ENCODE results near the gene ENAM.
A peak's percentile ranks its signal among the peaks of the same experiment; 100 is the strongest.

The ENAM gene

GRCh38 chr4:70628444-70628843 is at the start of gene ENAM:
Gene ENAM, plus strand, starts transcription at chr4:70628744. Its CDS starts 757 bp downstream, at chr4:70629501.
- DNase-seq, result no peak

GRCh38 chr4:70581980-70582379 is 46.6 kb upstream of the ENAM start:
- no peak for DNase-seq

GRCh38 chr4:70583952-70584834 is 44.4 kb upstream of the ENAM start:
- DNase-seq, result no peak

GRCh38 chr4:70586841-70587240 is 41.7 kb upstream of the ENAM start:
- DNase-seq, result no peak

GRCh38 chr4:70589785-70590184 is 38.8 kb upstream of the ENAM start:
- no peak for DNase-seq

- no peak for DNase-seq
Measured at GRCh38 chr4:70591955-70592582, 36.5 kb upstream of the ENAM start, which contains the start of gene AMBN. Gene AMBN, plus strand, starts transcription at chr4:70592256. Its CDS starts 103 bp downstream, at chr4:70592359.

GRCh38 chr4:70594196-70594595 is 34.3 kb upstream of the ENAM start:
- no peak for DNase-seq

GRCh38 chr4:70600305-70600704 is 28.2 kb upstream of the ENAM start:
- no peak for DNase-seq

- DNase-seq, result no peak
Measured at GRCh38 chr4:70600977-70601376, 27.6 kb upstream of the ENAM start.

GRCh38 chr4:70601422-70602039 is 27.0 kb upstream of the ENAM start:
- peak; percentile 68 to 74 for DNase-seq

- no peak for DNase-seq
Measured at GRCh38 chr4:70603856-70604255, 24.7 kb upstream of the ENAM start.

- DNase-seq, result no peak
Measured at GRCh38 chr4:70606459-70606858, 22.1 kb upstream of the ENAM start.

- no peak for DNase-seq
Measured at GRCh38 chr4:70607334-70607853, 21.1 kb upstream of the ENAM start.

GRCh38 chr4:70608324-70608723 is 20.2 kb upstream of the ENAM start:
- no peak for DNase-seq

- no peak for DNase-seq
Measured at GRCh38 chr4:70613306-70614183, 15.0 kb upstream of the ENAM start.

GRCh38 chr4:70614184-70614555 is 14.4 kb upstream of the ENAM start:
- DNase-seq, result no peak

GRCh38 chr4:70619288-70619687 is 9.3 kb upstream of the ENAM start:
- no peak for DNase-seq

- DNase-seq, result no peak
Measured at GRCh38 chr4:70619778-70620177, 8.8 kb upstream of the ENAM start.

GRCh38 chr4:70623323-70623722 is 5.2 kb upstream of the ENAM start:
- DNase-seq, result no peak

GRCh38 chr4:70624226-70624793 is 4.2 kb upstream of the ENAM start:
- DNase-seq, result no peak

- no peak for DNase-seq
Measured at GRCh38 chr4:70627620-70628019, 924 bp upstream of the ENAM start.

- DNase-seq, result no peak
Measured at GRCh38 chr4:70629469-70630090, 1.0 kb downstream of the ENAM start.
